ENCODE measurements around the gene ANKRD52.
A peak's percentile ranks its signal among the peaks of the same experiment; 100 is the strongest.

ANKRD52 gene

GRCh38 chr12:56197921-56198635, 60.1 kb downstream of the ANKRD52 start:
- TF ChIP-seq ZNF565 (CRISPR knock-in tag; conservative IDR thresholded peaks at IDR 0.05; ENCODE audit: low read depth) (no peak), ZNF8 (CRISPR knock-in tag; IDR thresholded peaks at IDR 0.05) (no peak), ZNF70 (CRISPR knock-in tag; IDR thresholded peaks at IDR 0.05) (no peak), ZFP3 (CRISPR knock-in tag; IDR thresholded peaks at IDR 0.05) (no peak), CSRNP3 (CRISPR knock-in tag; IDR thresholded peaks at IDR 0.05) (no peak)
- ATAC-seq = no peak

GRCh38 chr12:56196818-56197550, 61.2 kb downstream of the ANKRD52 start:
- ATAC-seq = peak; percentile 87
- TF ChIP-seq ISL1 (CRISPR knock-in tag; IDR thresholded peaks at IDR 0.05) = peak; percentile 100
- peak; percentile 73; the same call in 1 of the 2 replicates for TF ChIP-seq SNAI2 (CRISPR knock-in tag; IDR thresholded peaks at IDR 0.05)
- TF ChIP-seq, protein P1, sequence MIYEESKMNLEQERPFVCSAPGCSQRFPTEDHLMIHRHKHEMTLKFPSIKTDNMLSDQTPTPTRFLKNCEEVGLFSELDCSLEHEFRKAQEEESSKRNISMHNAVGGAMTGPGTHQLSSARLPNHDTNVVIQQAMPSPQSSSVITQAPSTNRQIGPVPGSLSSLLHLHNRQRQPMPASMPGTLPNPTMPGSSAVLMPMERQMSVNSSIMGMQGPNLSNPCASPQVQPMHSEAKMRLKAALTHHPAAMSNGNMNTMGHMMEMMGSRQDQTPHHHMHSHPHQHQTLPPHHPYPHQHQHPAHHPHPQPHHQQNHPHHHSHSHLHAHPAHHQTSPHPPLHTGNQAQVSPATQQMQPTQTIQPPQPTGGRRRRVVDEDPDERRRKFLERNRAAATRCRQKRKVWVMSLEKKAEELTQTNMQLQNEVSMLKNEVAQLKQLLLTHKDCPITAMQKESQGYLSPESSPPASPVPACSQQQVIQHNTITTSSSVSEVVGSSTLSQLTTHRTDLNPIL (CRISPR knock-in tag; IDR thresholded peaks at IDR 0.05; ENCODE audit: low read depth) = peak; percentile 97
- peak; percentile 74 for TF ChIP-seq ZFP3 (CRISPR knock-in tag; IDR thresholded peaks at IDR 0.05)
- TF ChIP-seq ESRRG (CRISPR knock-in tag; IDR thresholded peaks at IDR 0.05) = 0 out of 2 replicates have a peak, but pooled peaks have one; percentile 68
- TF ChIP-seq CSDC2 (CRISPR knock-in tag; IDR thresholded peaks at IDR 0.05) = 0 out of 2 replicates have a peak, but pooled peaks have one; percentile 17
- peak; percentile 69; the same call in 1 of the 2 replicates for TF ChIP-seq CSRNP3 (CRISPR knock-in tag; IDR thresholded peaks at IDR 0.05)
- peak; percentile 69; the same call in 1 of the 2 replicates for TF ChIP-seq PATZ1 (CRISPR knock-in tag; IDR thresholded peaks at IDR 0.05; ENCODE audit: borderline replicate concordance)

- TF ChIP-seq ZFP3 (CRISPR knock-in tag; IDR thresholded peaks at IDR 0.05) (no peak), TSHZ2 (CRISPR knock-in tag; IDR thresholded peaks at IDR 0.05) (peak; percentile 12; the same call in 1 of the 2 replicates)
- TF ChIP-seq, protein P1 (CRISPR knock-in tag; IDR thresholded peaks at IDR 0.05; ENCODE audit: low read depth) = no peak
- 0 out of 3 replicates have a peak, but pooled peaks have one; percentile 8 for ATAC-seq
These were observed 65.1 kb downstream of the ANKRD52 start for GRCh38 chr12:56193025-56193578.

GRCh38 chr12:56192582-56192981, 65.6 kb downstream of the ANKRD52 start:
- no peak for ATAC-seq
- TF ChIP-seq ARNTL (CRISPR knock-in tag; IDR thresholded peaks at IDR 0.05; ENCODE audit: borderline replicate concordance, low read depth) = no peak
- TF ChIP-seq CSRNP3 (CRISPR knock-in tag; IDR thresholded peaks at IDR 0.05) = no peak
- no peak for TF ChIP-seq ZNF565 (CRISPR knock-in tag; conservative IDR thresholded peaks at IDR 0.05; ENCODE audit: low read depth)
- TF ChIP-seq ZNF70 (CRISPR knock-in tag; IDR thresholded peaks at IDR 0.05) = no peak
- TF ChIP-seq, protein P1 (CRISPR knock-in tag; IDR thresholded peaks at IDR 0.05; ENCODE audit: low read depth) = no peak
- TF ChIP-seq RARB (CRISPR knock-in tag; IDR thresholded peaks at IDR 0.05) = no peak
- no peak for TF ChIP-seq TSHZ2 (CRISPR knock-in tag; IDR thresholded peaks at IDR 0.05)

Measured in SK-N-SH treated with all-trans-retinoic acid at 6 μM for 48 hours (cell line).